ENCODE data around the gene OR2AG2.
"Not testable (repeated sequence)": the region's sequence is repeated elsewhere in the genome, so short reads cannot be mapped to it uniquely, and the experiment has no call there.

- TF ChIP-seq EP300, POLR2A (IDR thresholded peaks at IDR 0.05): not testable (repeated sequence)
- TF ChIP-seq, protein P1, sequence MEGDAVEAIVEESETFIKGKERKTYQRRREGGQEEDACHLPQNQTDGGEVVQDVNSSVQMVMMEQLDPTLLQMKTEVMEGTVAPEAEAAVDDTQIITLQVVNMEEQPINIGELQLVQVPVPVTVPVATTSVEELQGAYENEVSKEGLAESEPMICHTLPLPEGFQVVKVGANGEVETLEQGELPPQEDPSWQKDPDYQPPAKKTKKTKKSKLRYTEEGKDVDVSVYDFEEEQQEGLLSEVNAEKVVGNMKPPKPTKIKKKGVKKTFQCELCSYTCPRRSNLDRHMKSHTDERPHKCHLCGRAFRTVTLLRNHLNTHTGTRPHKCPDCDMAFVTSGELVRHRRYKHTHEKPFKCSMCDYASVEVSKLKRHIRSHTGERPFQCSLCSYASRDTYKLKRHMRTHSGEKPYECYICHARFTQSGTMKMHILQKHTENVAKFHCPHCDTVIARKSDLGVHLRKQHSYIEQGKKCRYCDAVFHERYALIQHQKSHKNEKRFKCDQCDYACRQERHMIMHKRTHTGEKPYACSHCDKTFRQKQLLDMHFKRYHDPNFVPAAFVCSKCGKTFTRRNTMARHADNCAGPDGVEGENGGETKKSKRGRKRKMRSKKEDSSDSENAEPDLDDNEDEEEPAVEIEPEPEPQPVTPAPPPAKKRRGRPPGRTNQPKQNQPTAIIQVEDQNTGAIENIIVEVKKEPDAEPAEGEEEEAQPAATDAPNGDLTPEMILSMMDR (IDR thresholded peaks at IDR 0.05), result not testable (repeated sequence)
These were observed 29.3 kb upstream of the OR2AG2 start for GRCh38 chr11:6801075-6801474.
